ENCODE data around the gene KIF13A.
"Not testable (repeated sequence)": the region's sequence is repeated elsewhere in the genome, so short reads cannot be mapped to it uniquely, and the experiment has no call there.

Gene KIF13A

DNA sequence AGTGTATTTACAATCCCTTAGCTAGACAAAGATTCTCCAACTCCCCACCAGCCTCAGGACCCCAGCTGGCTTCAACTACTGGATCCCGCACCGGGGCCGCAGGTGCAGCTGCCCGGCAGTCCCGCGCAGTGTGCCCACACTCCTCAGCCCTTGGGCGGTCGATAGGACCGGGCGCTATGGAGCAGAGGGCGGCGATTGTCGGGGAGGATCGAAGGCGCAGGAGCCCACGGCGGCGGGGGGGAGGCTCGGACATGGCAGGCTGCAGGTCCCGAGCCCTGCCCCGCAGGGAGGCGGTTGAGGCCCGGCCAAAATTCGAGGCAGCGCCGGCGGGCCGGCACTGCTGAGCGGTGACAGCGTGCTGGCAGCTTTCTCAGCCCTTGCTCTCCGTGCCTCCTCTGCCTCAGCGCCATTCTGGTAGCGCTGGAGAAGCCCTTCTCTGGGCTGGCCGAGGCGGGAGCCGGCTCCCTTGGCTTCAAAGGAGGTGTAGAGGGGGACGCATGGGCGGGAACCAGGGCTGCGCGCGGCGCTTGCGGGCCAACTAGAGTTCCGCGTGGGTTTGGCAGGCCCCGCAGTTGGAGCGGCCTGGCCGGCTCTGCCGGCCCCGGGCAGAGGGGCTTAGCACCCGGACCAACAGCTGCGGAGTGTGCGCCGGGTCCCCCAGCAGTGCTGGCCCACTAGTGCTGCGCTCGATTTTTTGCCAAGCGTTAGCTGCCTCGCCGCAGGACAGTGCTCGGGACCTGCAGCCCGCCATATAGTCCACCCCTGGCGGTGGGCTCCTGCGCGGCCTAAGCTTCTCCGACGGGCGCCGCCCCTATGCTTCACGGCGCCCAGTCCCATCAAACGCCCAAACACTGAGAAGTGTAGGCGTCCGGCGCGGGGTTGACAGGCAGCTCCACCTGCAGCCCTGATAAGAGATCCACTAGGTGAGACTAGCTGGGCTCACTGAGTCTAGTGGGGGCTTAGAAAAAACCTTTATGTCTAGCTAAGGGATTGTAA, 32.4 kb upstream of the KIF13A start:
- DNase-seq (ENCODE audit: insufficient read length) (no peak), FAIRE-seq (no peak)
- no peak for TF ChIP-seq POLR2AphosphoS5 (IDR thresholded peaks at IDR 0.05; ENCODE audit: low read depth, low read length)
- no peak for TF ChIP-seq POLR2A (IDR thresholded peaks at IDR 0.05; ENCODE audit: low read depth, low read length)
- TF ChIP-seq TAF1 (IDR thresholded peaks at IDR 0.05; ENCODE audit: borderline replicate concordance, low read depth, low read length) = no peak

DNA sequence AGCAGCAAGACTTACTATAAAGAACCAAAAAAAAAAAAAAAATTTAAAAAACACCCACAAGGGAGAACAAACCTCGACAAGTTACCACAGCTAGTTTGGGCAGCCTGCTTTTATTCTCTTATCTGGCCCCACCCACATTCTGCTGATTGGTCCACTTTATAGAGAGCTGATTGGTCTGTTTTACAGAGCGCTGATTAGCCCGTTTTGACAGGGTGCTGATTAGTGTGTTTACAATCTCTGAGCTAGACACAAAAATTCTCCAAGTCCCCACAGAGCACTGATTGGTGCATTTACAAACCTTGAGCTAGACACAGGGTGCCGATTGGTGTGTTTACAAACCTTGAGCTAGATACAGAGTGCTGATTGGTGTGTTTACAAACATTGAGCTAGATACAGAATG, 31.7 kb upstream of the KIF13A start:
- not testable (repeated sequence) for DNase-seq (ENCODE audit: insufficient read length); FAIRE-seq

DNA sequence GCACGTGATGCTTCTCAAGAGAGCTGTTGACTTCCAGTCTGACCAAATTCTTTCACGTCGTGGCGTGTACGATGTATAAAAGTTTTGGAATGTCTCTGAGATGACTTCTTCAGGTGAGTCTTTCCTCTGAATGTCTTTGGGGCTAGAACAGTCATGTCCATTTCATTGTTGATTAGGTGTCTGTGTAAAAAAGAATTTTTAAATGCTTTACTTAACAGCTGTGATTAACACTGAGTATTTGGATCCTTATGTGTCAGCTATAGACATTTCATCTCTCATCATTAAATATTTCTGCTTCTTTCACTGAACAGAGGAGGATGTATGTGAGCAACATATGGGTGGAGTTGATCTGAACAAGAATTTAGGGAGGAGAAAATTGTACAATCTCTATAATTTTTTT, 29.3 kb upstream of the KIF13A start:
- TF ChIP-seq POLR2AphosphoS5 (IDR thresholded peaks at IDR 0.05; ENCODE audit: low read depth, low read length) (no peak), POLR2A (IDR thresholded peaks at IDR 0.05; ENCODE audit: low read depth, low read length) (no peak), TAF1 (IDR thresholded peaks at IDR 0.05; ENCODE audit: borderline replicate concordance, low read depth, low read length) (no peak)
- FAIRE-seq (no peak), DNase-seq (ENCODE audit: insufficient read length) (no peak)

DNA sequence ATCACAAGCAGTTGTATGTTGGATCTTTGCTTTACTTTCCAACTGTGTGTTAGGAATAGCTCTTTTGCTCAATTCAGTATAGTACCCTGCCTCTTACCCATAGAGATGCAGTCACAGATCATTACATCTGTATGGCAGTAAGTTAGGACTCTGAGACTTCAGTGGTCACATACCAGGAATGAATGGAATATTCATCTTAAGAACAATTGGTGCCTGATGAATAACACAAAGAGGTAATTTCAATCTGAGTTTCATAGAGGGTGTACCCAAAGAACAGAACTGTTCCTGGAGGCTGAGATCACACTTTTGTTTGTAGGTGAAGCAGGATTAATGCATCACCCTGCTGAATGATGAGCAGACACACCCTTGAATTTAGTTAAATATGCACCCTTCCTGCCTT, 28.7 kb upstream of the KIF13A start:
- TF ChIP-seq POLR2AphosphoS5 (IDR thresholded peaks at IDR 0.05; ENCODE audit: low read depth, low read length) (no peak), TAF1 (IDR thresholded peaks at IDR 0.05; ENCODE audit: borderline replicate concordance, low read depth, low read length) (no peak), POLR2A (IDR thresholded peaks at IDR 0.05; ENCODE audit: low read depth, low read length) (no peak)
- DNase-seq (ENCODE audit: insufficient read length) = no peak
- FAIRE-seq = no peak

DNA sequence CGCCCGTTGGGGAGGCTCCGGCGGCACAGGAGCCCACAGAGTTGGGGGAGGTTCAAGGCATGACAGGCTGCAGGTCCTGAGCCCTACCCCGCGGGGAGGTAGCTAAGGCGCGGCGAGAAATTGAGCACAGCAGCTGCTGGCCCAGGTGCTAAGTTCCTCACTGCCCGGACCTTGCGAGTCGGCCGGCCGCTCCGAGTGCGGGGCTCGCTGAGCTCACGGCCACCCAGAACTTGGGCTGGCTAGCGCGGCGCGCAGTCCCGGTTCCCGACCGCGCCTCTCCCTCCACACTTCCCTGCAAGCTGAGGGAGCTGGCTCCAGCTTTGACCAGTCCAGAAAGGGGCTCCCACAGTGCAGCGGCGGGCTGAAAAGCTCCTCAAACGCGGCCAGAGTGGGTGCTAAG, 23.9 kb upstream of the KIF13A start:
- FAIRE-seq = no peak
- TF ChIP-seq TAF1 (IDR thresholded peaks at IDR 0.05; ENCODE audit: borderline replicate concordance, low read depth, low read length) (no peak), POLR2AphosphoS5 (IDR thresholded peaks at IDR 0.05; ENCODE audit: low read depth, low read length) (no peak), POLR2A (IDR thresholded peaks at IDR 0.05; ENCODE audit: low read depth, low read length) (no peak)
- no peak for DNase-seq (ENCODE audit: insufficient read length)

DNA sequence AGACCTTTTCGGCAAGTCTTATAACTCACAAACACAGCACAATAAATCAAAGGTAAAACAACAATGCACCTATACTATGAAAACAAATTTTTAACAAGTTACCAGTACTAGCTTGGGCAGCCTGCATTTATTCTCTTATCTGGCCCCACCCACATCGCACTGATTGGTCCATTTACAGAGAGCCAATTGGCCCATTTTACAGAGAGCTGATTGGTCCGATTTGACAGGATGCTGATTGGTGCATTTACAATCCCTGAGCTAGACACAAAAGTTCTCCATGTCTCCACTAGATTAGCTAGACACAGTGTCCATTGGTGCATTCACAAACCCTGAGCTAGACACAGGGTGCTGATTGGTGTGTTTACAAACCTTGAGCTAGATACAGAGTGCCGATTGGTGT, 23.1 kb upstream of the KIF13A start:
- DNase-seq (ENCODE audit: insufficient read length); FAIRE-seq: not testable (repeated sequence)

DNA sequence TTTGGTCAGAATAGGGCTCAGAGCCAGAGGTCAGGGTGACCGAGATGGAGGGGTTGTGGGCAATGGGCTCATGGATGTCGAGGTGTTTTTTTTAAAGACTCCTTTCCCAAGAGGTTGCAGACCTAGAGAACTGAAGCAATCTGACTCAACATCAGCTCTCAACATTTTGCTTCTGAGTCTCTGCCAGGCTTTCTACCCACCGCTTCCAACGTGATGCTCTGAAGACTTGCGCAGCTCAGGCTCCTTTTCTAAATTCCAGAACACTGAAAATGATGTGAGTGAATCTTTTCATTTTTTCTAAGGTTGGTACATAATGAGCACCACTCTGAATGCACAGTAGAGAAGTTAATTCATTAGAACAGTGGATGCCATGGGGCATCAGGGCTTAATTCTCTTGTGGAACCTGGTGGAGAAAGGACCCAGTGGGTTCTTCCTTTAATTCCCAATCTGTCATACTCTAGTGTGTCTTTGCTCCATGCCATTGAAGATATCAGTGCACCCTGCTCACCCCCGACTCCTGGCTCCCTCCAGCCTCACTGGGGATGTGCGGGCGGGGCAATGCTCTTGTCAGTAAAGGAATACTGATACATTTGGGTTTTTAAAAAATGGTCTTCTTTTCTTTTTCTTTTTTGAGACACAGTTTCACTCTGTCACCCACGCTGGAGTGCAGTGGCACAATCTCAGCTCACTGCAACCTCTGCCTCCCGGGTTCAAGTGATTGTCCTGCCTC, 17.0 kb upstream of the KIF13A start:
- DNase-seq (ENCODE audit: insufficient read length) (no peak), FAIRE-seq (no peak)

DNA sequence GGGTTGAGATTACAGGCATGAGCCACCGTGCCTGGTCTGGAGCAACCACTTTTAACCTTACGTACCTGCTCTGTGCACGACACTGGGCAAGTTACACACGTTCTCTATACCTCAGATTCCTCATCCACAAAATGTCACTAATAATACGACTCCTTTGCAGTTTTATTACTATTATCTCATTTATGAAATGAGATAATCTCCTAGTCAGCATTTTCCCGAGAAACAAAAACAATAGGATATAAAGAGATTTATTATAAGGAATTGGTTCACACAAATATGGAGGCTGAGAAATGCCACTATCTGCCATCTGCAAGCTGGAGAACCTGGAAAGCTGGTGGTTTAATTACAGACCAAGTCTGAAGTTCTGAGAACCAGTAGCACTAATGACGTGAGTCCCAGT, 12.0 kb upstream of the KIF13A start:
- no peak for FAIRE-seq
- no peak for DNase-seq (ENCODE audit: insufficient read length)
- TF ChIP-seq POLR2AphosphoS5 (IDR thresholded peaks at IDR 0.05; ENCODE audit: low read depth, low read length) (no peak), TAF1 (IDR thresholded peaks at IDR 0.05; ENCODE audit: borderline replicate concordance, low read depth, low read length) (no peak), POLR2A (IDR thresholded peaks at IDR 0.05; ENCODE audit: low read depth, low read length) (no peak)

More for the DNA sequence above, 17.0 kb upstream of the KIF13A start:
- no peak for TF ChIP-seq POLR2A (IDR thresholded peaks at IDR 0.05; ENCODE audit: low read depth, low read length)
- TF ChIP-seq POLR2AphosphoS5 (IDR thresholded peaks at IDR 0.05; ENCODE audit: low read depth, low read length) = no peak
- TF ChIP-seq TAF1 (IDR thresholded peaks at IDR 0.05; ENCODE audit: borderline replicate concordance, low read depth, low read length) = no peak

DNA sequence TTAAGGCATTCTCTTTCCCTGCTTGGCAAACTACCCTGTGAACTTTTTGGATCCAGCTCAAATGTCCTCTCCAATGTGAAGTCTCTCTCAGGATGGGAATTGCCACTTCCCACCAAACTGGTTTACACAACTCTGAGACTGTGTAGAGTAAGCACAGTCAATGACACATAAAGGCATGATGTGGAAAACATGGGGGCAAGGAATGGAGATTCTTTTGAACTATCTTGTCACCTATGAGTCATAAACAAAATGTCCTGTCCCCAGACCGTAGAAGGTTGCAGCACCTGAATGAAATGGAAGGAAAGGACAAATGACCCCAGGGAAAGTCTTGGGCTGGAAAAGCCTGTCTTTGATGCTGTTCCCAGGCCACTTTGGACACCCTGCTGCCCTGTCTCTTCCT, 11.0 kb upstream of the KIF13A start:
- DNase-seq (ENCODE audit: insufficient read length) (no peak), FAIRE-seq (no peak)
- TF ChIP-seq TAF1 (IDR thresholded peaks at IDR 0.05; ENCODE audit: borderline replicate concordance, low read depth, low read length) (no peak), POLR2A (IDR thresholded peaks at IDR 0.05; ENCODE audit: low read depth, low read length) (no peak), POLR2AphosphoS5 (IDR thresholded peaks at IDR 0.05; ENCODE audit: low read depth, low read length) (no peak)

DNA sequence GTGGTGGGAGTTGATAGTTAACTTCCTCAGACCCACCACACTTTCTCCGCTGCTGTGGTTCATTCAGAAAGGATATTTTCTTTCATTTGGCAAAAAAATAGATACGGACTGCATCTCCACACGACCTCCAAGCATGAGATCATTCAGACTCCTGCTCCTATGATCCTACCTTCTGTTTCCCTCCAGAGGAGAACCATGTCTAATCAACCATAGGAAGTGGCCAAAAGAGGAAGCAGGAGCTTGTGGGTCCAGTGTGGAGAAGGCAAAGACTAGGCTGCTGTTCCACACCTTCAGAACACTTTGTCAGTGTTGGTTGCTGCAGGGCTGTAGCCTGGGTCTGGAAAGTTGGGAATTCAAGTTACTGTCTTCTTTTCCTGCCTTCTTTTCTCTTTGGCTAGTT, 10.6 kb upstream of the KIF13A start:
- DNase-seq (ENCODE audit: insufficient read length) (no peak), FAIRE-seq (no peak)
- TF ChIP-seq POLR2A (IDR thresholded peaks at IDR 0.05; ENCODE audit: low read depth, low read length) (no peak), POLR2AphosphoS5 (IDR thresholded peaks at IDR 0.05; ENCODE audit: low read depth, low read length) (no peak), TAF1 (IDR thresholded peaks at IDR 0.05; ENCODE audit: borderline replicate concordance, low read depth, low read length) (no peak)

DNA sequence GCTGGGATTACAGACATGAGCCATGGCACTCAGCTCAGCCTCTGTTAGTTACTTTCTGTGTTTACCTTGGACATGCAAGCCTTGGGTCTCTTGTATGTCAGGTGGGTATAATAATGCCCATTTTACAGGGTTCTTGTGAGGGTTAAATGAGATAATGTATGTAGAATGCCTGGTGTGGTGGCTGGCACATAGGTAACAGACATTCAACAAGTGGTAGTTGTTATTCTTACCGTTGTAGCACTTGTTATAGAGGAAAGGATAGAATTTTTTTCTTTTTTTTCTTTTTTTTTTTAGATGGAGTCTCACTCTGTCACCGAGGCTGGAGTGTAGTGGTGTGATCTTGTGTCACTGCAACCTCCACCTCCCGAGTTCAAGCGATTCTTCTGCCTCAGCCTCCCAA, 8.0 kb upstream of the KIF13A start:
- TF ChIP-seq TAF1 (IDR thresholded peaks at IDR 0.05; ENCODE audit: borderline replicate concordance, low read depth, low read length) (no peak), POLR2A (IDR thresholded peaks at IDR 0.05; ENCODE audit: low read depth, low read length) (no peak), POLR2AphosphoS5 (IDR thresholded peaks at IDR 0.05; ENCODE audit: low read depth, low read length) (no peak)
- DNase-seq (ENCODE audit: insufficient read length) = no peak
- FAIRE-seq = no peak

DNA sequence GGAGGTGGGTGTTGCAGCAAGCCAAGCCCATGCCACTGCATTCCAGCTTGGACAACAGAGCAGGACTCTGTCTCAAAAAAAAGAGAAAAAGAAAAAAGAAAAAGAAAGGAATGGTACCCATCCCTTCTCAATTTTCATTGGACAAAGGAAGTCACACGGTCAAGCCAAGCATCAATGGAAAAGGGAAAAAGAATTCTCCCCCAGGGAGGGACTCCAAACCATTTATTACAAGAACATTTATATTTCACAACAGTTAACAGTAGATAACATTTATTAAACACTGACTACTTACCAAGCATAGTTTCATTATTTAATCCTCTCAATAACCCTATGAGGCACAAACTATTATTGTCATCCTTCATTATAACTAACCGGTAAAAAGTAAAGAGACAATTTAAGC, 6.6 kb upstream of the KIF13A start:
- no peak for TF ChIP-seq TAF1 (IDR thresholded peaks at IDR 0.05; ENCODE audit: borderline replicate concordance, low read depth, low read length)
- TF ChIP-seq POLR2A (IDR thresholded peaks at IDR 0.05; ENCODE audit: low read depth, low read length) = no peak
- TF ChIP-seq POLR2AphosphoS5 (IDR thresholded peaks at IDR 0.05; ENCODE audit: low read depth, low read length) = no peak
- DNase-seq (ENCODE audit: insufficient read length) (no peak), FAIRE-seq (no peak)

Measured in GM12892 (cell line).